Measurements from ENCODE around the gene MACROD2.
"Not testable (repeated sequence)": the region's sequence is repeated elsewhere in the genome, so short reads cannot be mapped to it uniquely, and the experiment has no call there.

Gene MACROD2

DNA sequence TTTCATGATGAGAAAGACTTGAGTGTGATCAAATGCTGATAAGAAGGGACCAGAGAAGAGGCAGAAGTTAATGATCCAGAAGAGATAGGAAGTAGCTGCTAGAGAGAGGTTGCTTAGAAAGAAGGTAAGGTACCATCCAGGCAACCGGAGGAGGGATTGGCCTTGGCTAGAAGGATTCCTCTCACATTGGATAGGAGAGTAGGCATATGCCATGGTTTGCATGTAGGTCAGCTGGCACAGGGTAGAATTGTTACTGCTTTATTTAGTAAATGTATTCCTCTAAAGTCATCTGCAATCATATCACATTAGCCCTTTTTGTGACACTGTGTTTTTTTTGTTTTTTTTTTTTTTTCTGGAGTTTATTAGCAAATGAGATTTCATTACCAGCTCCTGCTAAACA lies 923.0 kb downstream of the MACROD2 start:
- no peak overlapping the region for H3K9ac ChIP-seq
- H3K9me3 ChIP-seq (replicated peaks in 1 of 11): no peaks in the 10 kb centered on the region
- no peak overlapping the region for H3K27ac ChIP-seq
- no peak overlapping the region for H3K4me3 ChIP-seq
- no peaks in the 10 kb centered on the region for H4K20me1 ChIP-seq
- peaks cover 0 to 11% (median 0%) of the 10 kb centered on the region in 10 experiments; a peak in 3 of 20 replicates for H3K4me1 ChIP-seq
- H3K4me2 ChIP-seq: no peak overlapping the region
- H3K36me3 ChIP-seq: no peaks in the 10 kb centered on the region
- TF ChIP-seq Cebpa-rat (IDR thresholded peaks at IDR 0.05): no peak
- H3K27me3 ChIP-seq: 0 out of 22 replicates have a peak, but pooled peaks cover 0 to 10% (median 0%) of the 10 kb centered on the region in 11 experiments

DNA sequence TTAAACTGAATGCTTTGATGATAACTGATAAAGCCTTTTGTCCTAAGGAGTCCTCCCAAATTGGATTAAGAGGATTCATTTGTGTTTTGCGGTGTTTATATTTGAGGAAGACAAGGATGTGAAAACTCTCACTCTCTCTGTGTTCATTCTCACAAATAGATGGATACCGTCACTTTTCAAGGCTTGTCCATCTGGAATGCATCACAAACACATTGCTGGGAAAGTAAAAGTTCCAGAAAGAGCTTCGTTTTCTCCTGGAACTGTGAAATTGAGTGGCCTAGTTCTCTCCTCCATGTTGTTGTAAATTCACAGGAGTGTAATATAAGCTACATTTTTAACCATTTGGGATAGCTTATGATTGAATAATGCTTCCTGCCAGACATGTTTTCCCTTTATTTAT lies 923.7 kb downstream of the MACROD2 start:
- Histone ChIP-seq H3K27me3 (0 out of 22 replicates have a peak, but pooled peaks cover 0 to 10% (median 0%) of the 10 kb centered on the region in 11 experiments), H3K9ac (no peak overlapping the region), H3K27ac (no peak overlapping the region), H3K4me3 (no peak overlapping the region), H3K36me3 (no peaks in the 10 kb centered on the region), H4K20me1 (no peaks in the 10 kb centered on the region), H3K9me3 (replicated peaks in 1 of 11) (no peaks in the 10 kb centered on the region), H3K4me1 (peaks cover 0 to 11% (median 0%) of the 10 kb centered on the region in 10 experiments; a peak in 3 of 20 replicates), H3K4me2 (no peak overlapping the region)
- TF ChIP-seq Cebpa-rat (IDR thresholded peaks at IDR 0.05): no peak

DNA sequence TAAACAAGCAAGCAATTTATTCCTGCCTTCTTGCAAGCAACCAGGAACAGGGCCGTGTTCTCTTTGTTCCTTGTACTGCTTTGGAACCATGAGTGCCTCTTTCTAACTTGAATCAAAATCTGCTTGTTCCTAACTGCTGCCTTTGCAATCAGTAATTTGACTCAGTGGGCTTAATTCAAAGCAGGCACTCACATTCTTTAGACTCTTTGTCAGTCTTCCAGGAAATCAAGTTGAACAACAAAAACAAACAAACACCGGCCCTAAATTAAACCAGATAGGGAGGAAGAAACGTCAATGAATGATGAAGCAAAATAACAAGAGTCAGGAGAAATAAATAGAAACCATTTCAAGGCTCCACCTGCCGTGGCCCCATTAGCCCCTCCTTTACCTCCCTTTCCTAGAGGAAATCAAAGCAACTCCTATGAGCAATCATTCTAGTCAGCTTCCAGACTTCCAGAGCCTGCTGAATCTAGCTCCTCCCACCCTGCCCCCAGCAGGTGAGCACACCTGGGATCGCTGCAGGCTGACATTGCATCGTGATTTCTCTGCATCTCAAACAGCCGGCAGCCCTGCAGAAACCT lies 924.3 kb downstream of the MACROD2 start:
- Histone ChIP-seq H3K4me2 (no peak overlapping the region), H3K9me3 (replicated peaks in 1 of 11) (no peaks in the 10 kb centered on the region), H3K27ac (no peak overlapping the region), H3K4me3 (no peak overlapping the region), H3K9ac (no peak overlapping the region), H4K20me1 (no peaks in the 10 kb centered on the region), H3K36me3 (no peaks in the 10 kb centered on the region), H3K4me1 (peaks cover 0 to 11% (median 0%) of the 10 kb centered on the region in 10 experiments; a peak in 3 of 20 replicates), H3K27me3 (0 out of 22 replicates have a peak, but pooled peaks cover 0 to 10% (median 0%) of the 10 kb centered on the region in 11 experiments)
- no peak for TF ChIP-seq Cebpa-rat (IDR thresholded peaks at IDR 0.05)

DNA sequence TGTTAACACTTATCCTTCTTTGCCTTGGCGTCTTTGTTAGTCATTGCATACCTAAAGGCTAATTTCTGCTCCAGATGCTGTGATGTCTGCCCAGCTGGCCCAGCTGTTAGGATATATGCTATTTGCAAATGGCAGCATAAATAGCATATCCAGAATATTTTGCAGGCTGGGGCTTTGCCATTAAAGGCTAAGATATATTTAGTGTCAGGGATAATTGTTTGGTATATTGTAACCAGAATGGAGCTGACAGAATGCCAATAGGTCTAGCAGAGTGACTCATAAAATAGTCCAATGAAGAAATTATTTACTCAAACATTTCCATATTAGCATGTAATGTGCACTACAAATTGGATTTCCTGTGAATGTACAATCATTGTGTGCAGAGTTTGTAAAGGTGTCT lies 926.2 kb downstream of the MACROD2 start:
- Histone ChIP-seq H3K4me3 (no peak overlapping the region), H3K36me3 (no peaks in the 10 kb centered on the region), H4K20me1 (no peaks in the 10 kb centered on the region), H3K27me3 (0 out of 22 replicates have a peak, but pooled peaks cover 0 to 10% (median 0%) of the 10 kb centered on the region in 11 experiments), H3K4me2 (no peak overlapping the region), H3K27ac (no peak overlapping the region), H3K9me3 (replicated peaks in 1 of 11) (no peaks in the 10 kb centered on the region), H3K4me1 (no peaks in the 10 kb centered on the region), H3K9ac (no peak overlapping the region)
- no peak for TF ChIP-seq Cebpa-rat (IDR thresholded peaks at IDR 0.05)

DNA sequence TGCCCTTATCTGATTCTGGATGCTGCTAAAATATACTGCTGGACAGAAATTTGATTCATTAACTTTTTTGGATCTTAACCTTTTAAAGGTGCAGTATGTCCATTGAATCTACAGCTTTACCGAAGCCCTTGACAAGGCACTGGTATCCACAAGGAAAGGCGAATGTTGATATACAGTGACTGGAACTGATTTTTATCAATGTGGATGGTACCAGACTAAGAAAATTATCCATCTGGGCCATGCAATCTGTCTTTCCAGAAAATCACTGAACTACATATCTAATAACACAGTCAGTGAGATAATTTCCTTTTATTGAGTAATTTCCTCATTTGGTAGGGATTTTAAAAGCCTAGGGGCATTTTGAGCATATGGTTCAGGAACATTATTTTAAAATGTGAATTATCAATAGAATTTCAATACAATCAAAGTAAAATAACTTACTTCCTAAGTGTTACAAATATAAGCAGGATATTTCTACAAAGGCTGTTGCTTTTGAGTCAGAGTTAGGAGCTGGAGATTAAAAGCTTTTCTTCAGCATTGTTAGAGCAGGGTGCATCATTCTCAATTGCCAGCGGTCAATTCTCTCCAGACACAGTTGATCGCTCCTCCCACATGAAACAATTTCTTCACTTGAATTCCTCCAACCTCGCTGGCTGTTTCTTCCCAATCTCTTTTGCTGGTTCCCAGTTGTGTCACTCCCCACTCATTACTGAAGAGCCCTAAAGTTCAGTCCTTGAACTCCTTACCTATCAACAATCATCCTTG lies 927.4 kb downstream of the MACROD2 start:
- no peak overlapping the region for H3K4me2 ChIP-seq
- H3K9ac ChIP-seq: no peak overlapping the region
- no peak overlapping the region for H3K4me3 ChIP-seq
- H4K20me1 ChIP-seq: no peaks in the 10 kb centered on the region
- TF ChIP-seq Cebpa-rat (IDR thresholded peaks at IDR 0.05): no peak
- H3K36me3 ChIP-seq: no peaks in the 10 kb centered on the region
- H3K9me3 ChIP-seq (replicated peaks in 1 of 11): no peaks in the 10 kb centered on the region
- H3K4me1 ChIP-seq: no peaks in the 10 kb centered on the region
- 0 out of 22 replicates have a peak, but pooled peaks cover 0 to 10% (median 0%) of the 10 kb centered on the region in 11 experiments for H3K27me3 ChIP-seq
- no peak overlapping the region for H3K27ac ChIP-seq

DNA sequence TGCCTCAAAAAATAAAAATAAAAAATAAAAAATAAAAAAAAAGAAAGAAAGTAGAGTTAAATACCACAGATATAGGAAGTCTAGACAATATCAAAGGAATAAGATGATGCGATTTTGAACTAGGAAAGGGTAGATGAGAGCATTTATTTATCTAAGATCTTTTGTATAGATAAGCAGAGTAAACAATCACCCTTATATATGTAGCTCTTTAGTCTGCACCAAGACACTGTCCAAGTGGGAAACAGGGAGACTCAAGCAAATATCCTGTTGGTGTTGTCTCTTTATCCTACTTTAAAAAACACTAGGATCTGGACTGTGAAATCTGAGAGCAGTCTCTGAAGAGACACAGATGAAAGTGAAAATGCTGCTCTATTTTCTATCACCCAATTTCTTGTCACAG lies 929.1 kb downstream of the MACROD2 start:
- H3K9me3 ChIP-seq (replicated peaks in 1 of 11): 0 out of 22 replicates have a peak, but pooled peaks cover 0 to 2% (median 0%) of the 10 kb centered on the region in 11 experiments
- TF ChIP-seq Cebpa-rat (IDR thresholded peaks at IDR 0.05): no peak
- 0 out of 22 replicates have a peak, but pooled peaks cover 0 to 6% (median 0%) of the 10 kb centered on the region in 11 experiments for H3K27me3 ChIP-seq
- no peaks in the 10 kb centered on the region for H4K20me1 ChIP-seq
- no peak overlapping the region for H3K4me2 ChIP-seq
- H3K9ac ChIP-seq: no peak overlapping the region
- H3K27ac ChIP-seq: no peak overlapping the region
- no peaks in the 10 kb centered on the region for H3K4me1 ChIP-seq
- H3K4me3 ChIP-seq: no peak overlapping the region
- H3K36me3 ChIP-seq: no peaks in the 10 kb centered on the region

DNA sequence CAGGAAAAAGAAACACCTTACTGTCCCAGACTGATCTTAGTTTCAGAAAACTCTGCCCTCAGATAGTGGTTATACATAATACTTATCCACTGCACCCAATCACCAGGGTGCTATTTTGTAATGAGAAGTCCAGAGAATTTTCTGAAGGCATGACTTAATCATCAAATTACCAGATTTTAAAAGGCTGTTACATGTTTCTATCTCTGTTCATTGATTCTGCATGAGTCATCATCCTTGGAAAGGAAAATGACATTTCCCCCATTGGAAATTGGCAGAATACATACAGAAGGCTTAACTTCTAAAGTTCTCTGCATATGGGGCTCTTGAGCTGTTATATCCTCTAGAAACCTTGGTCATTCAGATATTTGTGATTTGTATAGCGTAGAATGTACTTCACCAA lies 930.0 kb downstream of the MACROD2 start:
- no peaks in the 10 kb centered on the region for H3K36me3 ChIP-seq
- no peaks in the 10 kb centered on the region for H4K20me1 ChIP-seq
- TF ChIP-seq Cebpa-rat (IDR thresholded peaks at IDR 0.05): no peak
- H3K27me3 ChIP-seq: no peaks in the 10 kb centered on the region
- H3K9ac ChIP-seq: no peak overlapping the region
- no peaks in the 10 kb centered on the region for H3K4me1 ChIP-seq
- H3K4me2 ChIP-seq: no peak overlapping the region
- no peak overlapping the region for H3K4me3 ChIP-seq
- H3K27ac ChIP-seq: no peak overlapping the region
- 0 out of 22 replicates have a peak, but pooled peaks cover 0 to 4% (median 0%) of the 10 kb centered on the region in 11 experiments for H3K9me3 ChIP-seq (replicated peaks in 1 of 11)

DNA sequence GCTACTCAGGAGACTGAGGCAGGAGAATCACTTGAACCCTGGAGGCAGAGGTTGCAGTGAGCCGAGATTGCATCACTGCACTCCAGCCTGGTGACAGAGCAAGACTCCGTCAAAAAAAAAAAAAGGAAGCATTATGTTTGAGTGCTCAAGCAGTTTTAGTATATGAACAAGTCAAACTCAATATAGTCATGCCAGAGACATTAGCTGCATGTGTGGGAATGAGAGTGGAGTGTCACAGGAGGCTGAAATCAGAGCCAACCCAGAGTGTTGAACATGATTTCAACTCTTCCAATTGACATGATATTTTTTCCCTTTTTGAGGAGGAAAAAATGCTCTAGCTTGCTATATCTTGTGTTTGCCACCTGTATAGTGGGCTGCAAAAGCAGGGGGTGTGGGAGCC lies 931.1 kb downstream of the MACROD2 start:
- H3K4me2 ChIP-seq; H4K20me1 ChIP-seq; H3K4me3 ChIP-seq; H3K9ac ChIP-seq; H3K27ac ChIP-seq; H3K9me3 ChIP-seq (replicated peaks in 1 of 11); H3K27me3 ChIP-seq; H3K4me1 ChIP-seq; H3K36me3 ChIP-seq: not testable (repeated sequence)

DNA sequence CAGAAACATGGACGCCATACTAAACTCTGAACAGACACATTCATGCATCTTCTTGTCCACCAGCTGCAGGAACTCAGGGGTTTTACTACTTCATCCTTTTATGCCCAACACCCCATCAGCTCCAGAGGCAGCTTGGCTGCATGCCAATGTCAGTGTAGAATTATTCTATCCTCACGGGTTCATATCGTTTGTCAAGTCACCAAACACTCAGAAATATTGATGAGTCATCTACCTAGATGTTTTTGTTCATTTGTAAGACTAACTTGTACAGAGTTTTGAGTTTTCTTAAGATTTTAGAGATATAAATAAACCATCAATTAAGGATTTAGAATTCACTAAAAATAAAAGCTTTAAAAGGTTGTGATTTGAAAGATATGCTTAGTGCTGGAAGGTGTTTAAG lies 932.8 kb downstream of the MACROD2 start:
- Histone ChIP-seq H3K4me2 (no peak overlapping the region), H3K4me3 (no peak overlapping the region), H3K9ac (no peak overlapping the region), H3K4me1 (no peaks in the 10 kb centered on the region), H3K27me3 (no peaks in the 10 kb centered on the region), H3K36me3 (no peaks in the 10 kb centered on the region), H3K27ac (no peak overlapping the region), H3K9me3 (replicated peaks in 1 of 11) (0 out of 22 replicates have a peak, but pooled peaks cover 0 to 4% (median 0%) of the 10 kb centered on the region in 11 experiments), H4K20me1 (no peaks in the 10 kb centered on the region)
- TF ChIP-seq Cebpa-rat (IDR thresholded peaks at IDR 0.05): no peak

Measured in BLaER1 treated with 17β-estradiol and CSF1 and Interleukin-3, amounts not matched to agents 10 nM and 100 nM (cell line).